ENCODE measurements around the gene CRIM1.

Gene CRIM1

DNA sequence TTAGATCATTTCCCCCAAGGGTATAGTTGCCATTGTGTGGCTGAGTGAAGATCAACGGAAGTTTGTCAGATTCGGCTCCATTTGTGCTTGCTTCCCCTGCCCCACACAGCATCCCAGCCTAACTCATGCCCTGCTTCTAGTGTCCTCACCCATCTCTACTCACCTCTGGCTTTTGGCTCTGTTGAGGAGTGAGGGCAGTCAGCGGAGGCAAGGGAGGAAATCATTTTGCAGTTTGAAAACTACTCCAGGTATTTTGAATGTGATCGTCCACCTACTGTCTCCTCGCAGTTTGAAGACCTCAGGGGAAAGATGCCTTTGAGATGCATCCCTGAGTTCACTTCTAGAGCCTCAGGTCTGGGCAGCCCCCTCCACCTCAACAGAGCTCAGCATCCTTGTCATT, 126.1 kb downstream of the CRIM1 start:
- Mint-ChIP-seq H3K9me3 (peaks cover 11% of the 10 kb centered on the region), H3K36me3 (ENCODE audit: low read depth) (peaks cover 73% of the 10 kb centered on the region), H3K27me3 (ENCODE audit: low read depth, poor library complexity) (no peaks in the 10 kb centered on the region), H3K4me3 (no peak overlapping the region), H3K4me1 (peaks cover 6% of the 10 kb centered on the region), H3K27ac (peak overlapping the region; percentile 32)
- TF ChIP-seq, protein P1, sequence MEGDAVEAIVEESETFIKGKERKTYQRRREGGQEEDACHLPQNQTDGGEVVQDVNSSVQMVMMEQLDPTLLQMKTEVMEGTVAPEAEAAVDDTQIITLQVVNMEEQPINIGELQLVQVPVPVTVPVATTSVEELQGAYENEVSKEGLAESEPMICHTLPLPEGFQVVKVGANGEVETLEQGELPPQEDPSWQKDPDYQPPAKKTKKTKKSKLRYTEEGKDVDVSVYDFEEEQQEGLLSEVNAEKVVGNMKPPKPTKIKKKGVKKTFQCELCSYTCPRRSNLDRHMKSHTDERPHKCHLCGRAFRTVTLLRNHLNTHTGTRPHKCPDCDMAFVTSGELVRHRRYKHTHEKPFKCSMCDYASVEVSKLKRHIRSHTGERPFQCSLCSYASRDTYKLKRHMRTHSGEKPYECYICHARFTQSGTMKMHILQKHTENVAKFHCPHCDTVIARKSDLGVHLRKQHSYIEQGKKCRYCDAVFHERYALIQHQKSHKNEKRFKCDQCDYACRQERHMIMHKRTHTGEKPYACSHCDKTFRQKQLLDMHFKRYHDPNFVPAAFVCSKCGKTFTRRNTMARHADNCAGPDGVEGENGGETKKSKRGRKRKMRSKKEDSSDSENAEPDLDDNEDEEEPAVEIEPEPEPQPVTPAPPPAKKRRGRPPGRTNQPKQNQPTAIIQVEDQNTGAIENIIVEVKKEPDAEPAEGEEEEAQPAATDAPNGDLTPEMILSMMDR (IDR thresholded peaks at IDR 0.05) = no peak
- no peak for DNase-seq

DNA sequence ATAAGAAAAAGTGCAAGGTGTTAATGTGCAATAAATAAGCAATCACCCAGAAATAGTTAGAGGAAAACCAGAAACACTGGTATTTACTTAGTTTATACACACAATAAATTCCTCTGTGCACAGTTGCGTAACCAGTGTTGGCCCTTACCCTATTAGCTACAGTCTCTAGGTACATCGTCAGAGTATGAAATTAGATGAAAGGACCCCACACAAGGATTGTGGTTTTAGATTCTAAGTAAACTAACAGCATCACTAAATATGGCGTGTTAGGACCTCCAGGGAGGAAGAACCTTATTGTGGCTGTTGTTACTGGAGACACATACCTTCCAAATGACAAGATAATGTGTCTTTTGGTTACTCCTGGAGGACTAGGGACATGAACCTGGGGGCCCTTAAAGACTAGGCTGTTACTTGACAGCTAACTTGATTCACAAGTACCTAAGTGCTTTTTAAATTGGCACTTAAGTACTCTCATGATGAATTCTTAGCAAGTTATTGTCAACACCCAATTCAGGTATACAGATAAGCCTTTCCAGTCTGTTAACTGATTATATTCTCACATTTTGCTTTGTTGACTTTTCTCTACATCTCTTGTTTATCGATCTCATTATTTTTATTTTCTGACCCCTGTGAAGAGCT, 127.1 kb downstream of the CRIM1 start:
- TF ChIP-seq, protein P1 (IDR thresholded peaks at IDR 0.05) = no peak
- no peak for DNase-seq
- Mint-ChIP-seq H3K4me1 (peaks cover 12% of the 10 kb centered on the region), H3K27ac (no peak overlapping the region), H3K4me3 (no peak overlapping the region), H3K27me3 (ENCODE audit: low read depth, poor library complexity) (no peaks in the 10 kb centered on the region), H3K9me3 (peaks cover under 1% of the 10 kb centered on the region), H3K36me3 (ENCODE audit: low read depth) (peaks cover 63% of the 10 kb centered on the region)

DNA sequence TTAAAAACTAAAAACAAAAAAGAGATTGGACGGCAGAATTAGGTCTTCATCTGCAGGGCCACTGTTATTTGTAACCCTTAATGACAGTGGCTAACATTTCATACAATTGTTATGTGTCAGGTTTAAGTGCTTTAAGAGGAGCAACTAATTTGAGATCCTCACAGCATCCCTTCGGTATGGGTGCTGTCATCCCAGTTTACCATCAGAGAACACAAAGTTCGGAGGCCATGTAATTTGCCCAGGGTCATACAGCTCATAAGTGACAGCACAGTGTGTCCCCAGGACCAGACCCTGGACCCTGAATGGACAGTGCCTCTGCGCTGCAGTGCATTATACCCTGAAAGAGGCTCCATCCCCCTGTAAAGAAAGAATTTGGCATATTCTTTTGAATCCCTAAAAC, 127.7 kb downstream of the CRIM1 start:
- Mint-ChIP-seq H3K4me3 (no peak overlapping the region), H3K27me3 (ENCODE audit: low read depth, poor library complexity) (no peaks in the 10 kb centered on the region), H3K9me3 (no peaks in the 10 kb centered on the region), H3K4me1 (peaks cover 12% of the 10 kb centered on the region), H3K27ac (no peak overlapping the region), H3K36me3 (ENCODE audit: low read depth) (peaks cover 57% of the 10 kb centered on the region)
- TF ChIP-seq, protein P1 (IDR thresholded peaks at IDR 0.05) = no peak
- no peak for DNase-seq

DNA sequence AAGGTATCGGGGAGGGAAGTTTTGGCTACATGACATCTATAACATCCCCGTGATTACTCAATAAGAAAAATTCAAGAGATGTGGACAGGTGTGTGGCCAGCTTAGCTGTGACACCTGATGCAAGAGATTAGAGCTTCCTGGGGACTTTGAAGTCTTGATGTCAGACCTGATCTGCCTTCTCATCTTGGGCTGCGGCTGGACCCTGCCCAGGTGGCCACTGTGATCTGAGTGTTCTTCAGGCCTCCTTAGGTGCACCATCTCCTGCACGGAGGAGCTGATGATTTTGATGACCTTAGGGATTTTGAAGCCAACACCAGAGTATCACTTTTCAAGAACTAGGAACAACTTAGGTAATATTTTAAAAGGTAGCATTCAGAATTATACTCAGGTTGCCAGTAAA, 128.9 kb downstream of the CRIM1 start:
- DNase-seq = no peak
- no peaks in the 10 kb centered on the region for H3K9me3 Mint-ChIP-seq
- TF ChIP-seq, protein P1 (IDR thresholded peaks at IDR 0.05) = no peak
- no peak overlapping the region for H3K4me3 Mint-ChIP-seq
- H3K27me3 Mint-ChIP-seq (ENCODE audit: low read depth, poor library complexity) = no peaks in the 10 kb centered on the region
- peaks cover 52% of the 10 kb centered on the region for H3K36me3 Mint-ChIP-seq (ENCODE audit: low read depth)
- H3K27ac Mint-ChIP-seq = no peak overlapping the region
- peaks cover 12% of the 10 kb centered on the region for H3K4me1 Mint-ChIP-seq

DNA sequence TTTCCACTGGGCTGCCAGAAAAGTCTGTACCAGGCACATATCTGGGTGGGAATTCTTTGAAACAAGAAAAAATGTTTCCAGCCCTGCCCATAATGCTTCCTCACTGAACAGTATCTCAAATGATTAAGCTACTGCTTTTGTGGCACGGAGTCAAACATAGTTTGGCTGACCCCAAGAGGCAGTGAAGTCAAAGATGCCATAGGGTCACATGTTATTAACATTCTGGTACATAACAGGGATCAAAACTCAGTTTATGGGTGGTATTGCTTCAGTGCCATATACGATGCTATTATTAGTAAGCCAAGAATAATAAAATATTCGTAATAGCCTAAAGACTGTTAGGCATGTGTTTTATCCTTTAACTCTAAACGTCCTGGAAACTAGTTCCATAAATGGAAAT, 129.9 kb downstream of the CRIM1 start:
- no peak overlapping the region for H3K27ac Mint-ChIP-seq
- H3K4me1 Mint-ChIP-seq = peaks cover 18% of the 10 kb centered on the region
- H3K4me3 Mint-ChIP-seq = no peak overlapping the region
- DNase-seq = no peak
- H3K9me3 Mint-ChIP-seq = no peaks in the 10 kb centered on the region
- H3K27me3 Mint-ChIP-seq (ENCODE audit: low read depth, poor library complexity) = no peaks in the 10 kb centered on the region
- TF ChIP-seq, protein P1 (IDR thresholded peaks at IDR 0.05) = no peak
- H3K36me3 Mint-ChIP-seq (ENCODE audit: low read depth) = peaks cover 47% of the 10 kb centered on the region

DNA sequence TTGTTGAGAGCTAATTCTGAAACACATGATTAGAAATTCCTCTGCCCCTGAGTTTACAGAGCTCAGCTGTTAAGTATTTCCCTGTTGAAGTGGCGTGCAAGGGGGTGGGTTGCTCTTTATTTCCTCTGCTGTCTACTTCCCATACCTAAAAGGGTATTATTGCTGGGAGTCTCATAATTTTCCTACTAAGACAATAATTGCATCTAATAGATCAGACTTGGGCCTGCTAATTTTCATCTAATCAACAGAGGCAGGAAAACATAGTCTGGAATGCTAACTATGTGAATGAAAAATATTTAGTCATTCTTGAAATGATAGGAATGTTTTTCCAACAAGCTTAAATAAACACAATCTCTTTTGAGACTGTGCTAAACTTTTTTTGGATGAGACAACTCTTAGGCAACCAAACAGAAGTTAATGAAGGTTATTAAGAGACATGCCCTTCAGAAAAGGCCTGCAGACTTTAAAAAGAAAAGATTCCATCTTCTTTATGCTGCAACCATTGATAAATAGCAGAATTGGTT, 131.0 kb downstream of the CRIM1 start:
- no peak overlapping the region for H3K4me3 Mint-ChIP-seq
- H3K27ac Mint-ChIP-seq = peak overlapping the region; percentile 86
- H3K27me3 Mint-ChIP-seq (ENCODE audit: low read depth, poor library complexity) = no peaks in the 10 kb centered on the region
- DNase-seq = no peak
- TF ChIP-seq, protein P1 (IDR thresholded peaks at IDR 0.05) = no peak
- H3K36me3 Mint-ChIP-seq (ENCODE audit: low read depth) = peaks cover 42% of the 10 kb centered on the region
- no peaks in the 10 kb centered on the region for H3K9me3 Mint-ChIP-seq
- peaks cover 27% of the 10 kb centered on the region for H3K4me1 Mint-ChIP-seq
